Activated T-helper 1 cell treated with Interleukin-2 at 50 U/mL for 16 hours (primary cell): Measurements from ENCODE around the gene TGDS.
"Not testable (repeated sequence)": the region's sequence is repeated elsewhere in the genome, so short reads cannot be mapped to it uniquely, and the experiment has no call there.

Experiments
- DNase-seq: peaks from one replicate; pipeline ENCODE4 v3.0.0-alpha.2; 2020; ENCODE audit warnings: low read depth

TGDS gene

DNA sequence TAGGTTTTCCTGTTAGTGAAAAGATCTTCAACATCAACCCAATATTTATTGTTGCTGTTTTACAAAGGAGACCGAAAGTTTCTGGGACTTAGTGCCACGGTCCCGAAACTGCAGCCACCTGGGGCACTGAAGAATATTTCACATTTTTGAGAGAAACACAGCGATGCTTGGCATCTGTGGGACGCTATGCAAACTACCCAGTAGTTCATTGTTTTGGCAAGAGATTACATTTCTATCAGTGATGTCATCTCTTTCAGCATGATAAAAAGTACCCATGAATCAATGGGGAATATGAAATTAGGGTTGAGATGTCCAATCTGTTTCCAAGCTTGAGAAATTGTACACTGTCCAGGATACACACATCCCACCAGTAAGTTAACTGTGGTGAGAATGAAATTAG lies 43.9 kb downstream of the TGDS start:
- no peak for DNase-seq

DNA sequence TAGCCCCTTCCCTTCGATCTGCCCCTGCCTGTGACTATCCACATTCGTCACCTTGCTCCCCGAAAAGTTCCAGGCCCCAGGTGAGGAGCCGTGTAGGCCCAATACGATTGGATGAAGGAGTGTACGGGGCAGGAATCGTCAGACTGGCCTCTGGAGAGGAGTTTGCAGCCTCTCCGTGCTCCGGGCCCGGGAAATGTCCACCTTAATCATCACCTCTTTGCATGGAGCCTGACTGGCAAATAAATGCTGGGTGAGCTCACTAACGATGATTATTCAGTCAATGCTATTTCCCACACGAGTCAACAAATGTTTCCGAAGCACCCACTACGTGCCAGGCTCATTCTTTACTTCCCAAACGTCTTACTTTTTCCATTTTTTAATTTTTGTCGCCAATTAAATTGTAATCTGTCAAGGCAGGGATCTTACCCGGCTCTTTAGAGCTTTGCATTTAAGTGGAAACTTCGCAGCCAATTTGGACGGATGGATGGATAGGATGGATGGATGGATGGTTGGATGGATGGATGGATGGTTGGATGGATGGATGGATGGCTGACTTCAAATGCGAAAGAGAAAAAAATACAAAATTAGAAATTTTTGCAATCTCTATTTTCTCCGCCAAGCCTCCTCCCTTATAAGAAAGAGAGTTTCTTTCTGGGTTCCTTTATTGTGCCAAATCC lies 45.8 kb downstream of the TGDS start:
- no peak for DNase-seq

DNA sequence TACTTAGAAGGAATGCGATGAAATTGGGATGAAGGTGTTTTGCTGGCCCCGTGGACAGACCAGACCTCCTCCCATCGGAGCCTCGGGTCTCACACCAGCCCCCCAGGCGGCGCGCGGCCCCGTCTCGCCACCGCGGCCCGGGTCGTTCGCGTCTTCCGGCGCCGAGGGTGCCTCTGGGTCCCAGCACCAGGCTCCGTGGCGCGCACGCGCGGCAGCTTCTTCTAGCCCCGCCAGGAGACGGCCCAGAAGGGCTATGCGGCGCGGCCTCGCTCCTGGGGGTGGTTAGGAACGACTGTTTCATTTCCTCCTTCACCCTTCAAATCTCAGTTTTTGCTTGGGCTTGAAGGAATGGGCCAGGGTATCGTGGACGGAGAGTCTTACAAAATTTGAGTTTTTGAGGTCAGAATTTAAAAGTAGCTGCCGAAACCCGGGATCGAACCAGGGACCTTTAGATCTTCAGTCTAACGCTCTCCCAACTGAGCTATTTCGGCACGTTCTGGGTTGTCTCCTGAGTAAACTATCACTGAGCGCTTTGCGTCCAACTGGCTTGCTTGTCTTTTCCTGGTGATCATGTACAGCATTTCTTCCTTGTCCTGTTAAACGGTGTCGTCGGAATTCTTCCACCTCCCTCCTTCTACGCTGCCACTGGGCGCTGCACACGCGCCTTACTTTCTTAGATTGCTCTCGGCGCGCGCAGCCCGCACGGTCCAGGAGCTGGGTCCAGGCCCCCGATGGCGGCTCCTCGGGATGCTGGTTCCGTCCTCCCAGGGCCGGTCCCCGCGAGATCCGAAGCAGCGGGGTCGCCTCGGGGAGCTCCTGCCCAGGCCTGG lies 46.5 kb downstream of the TGDS start:
- DNase-seq = peak; percentile 83

DNA sequence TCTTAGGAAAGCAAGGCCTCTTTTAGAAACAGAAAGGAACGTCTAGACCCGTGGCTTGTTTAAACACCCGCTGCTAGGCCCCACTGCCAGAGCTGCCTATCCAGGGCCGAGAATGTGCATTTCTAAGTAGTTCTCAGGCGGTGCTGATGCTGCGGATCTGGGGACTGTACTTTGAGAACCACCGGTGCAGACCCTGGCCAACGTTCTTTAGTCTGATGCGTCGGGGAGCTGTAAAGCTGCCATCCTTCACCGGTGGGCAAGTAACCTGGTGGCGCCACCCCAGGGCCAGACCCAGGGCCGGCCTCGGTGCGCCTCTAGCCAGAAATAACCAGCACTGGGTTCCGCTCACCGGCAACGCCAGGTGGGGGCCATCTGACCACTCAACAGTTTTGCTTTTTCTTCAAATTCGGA lies 47.1 kb downstream of the TGDS start:
- peak; percentile 28 for DNase-seq

DNA sequence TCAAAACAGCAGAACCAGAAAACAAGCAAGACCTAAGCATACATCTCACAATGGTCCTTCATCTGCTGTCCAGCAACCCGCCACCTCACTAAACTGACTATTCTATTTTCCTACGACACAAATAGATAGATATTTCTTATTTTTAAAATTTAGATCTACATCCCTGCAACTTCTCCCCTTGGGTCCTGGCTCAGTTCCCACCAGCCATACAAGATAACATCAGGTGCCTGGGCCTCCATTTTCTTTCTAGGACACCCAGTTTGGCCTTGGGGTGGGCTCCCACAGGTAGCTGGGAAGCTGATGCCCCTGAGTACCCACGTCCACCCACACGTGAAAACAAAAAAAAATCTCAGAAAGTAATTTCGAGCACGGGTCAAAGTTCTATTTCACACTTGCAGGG lies 47.6 kb downstream of the TGDS start:
- no peak for DNase-seq

DNA sequence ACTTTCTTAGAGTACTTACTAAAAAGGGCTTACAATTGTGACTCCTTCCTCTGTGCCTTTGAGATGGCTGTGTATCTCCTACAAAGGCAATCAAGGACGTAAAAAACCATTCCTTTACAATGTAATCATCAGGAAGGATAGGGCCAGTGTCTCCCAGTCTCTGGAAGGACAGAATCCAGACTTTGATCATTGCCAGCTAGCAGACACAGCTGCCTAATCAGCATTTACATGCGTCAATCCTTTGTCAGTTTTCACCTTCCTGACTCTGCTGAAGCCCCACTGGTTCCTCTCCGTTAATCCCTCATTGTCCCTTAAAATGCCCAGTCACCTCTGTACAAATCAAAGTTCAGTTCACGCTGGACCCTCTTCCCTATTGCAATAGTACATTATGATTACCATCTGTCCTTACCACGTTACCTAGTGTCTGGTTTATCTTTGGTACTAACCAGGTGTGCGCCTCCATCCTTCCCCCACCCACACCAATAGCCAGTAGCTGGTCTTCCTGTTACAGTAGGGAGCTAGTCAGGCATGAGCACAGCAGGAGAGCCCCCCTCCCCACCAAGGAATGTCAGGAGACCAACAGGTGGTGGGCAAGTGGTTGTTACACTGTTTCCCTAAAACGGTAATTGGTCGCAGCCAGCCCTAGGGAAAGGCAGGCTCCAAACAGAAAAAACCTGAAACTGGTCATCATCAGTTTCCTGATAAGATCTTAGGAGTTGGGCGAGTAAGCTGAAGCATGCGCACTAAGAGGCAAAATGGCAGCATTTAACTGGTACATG lies 49.7 kb downstream of the TGDS start:
- DNase-seq = no peak

DNA sequence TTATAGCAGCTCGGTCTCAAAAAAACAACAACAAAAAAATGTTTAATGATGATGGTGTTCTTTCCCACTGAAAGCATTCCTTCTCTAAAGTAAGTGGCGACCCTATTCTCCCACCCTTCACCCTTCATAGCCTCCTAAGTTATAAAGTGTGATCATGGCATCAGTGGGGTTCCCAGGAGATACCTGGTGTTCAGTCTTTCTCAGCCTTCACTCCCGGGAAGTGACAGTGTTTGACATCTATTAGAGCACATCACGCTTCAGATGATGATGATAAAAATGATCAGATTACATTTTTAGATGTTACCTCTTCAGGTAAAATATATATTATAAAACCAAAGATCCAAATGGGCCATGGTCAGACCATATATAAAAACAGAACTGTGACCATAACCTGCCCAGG lies 51.0 kb downstream of the TGDS start:
- no peak for DNase-seq

DNA sequence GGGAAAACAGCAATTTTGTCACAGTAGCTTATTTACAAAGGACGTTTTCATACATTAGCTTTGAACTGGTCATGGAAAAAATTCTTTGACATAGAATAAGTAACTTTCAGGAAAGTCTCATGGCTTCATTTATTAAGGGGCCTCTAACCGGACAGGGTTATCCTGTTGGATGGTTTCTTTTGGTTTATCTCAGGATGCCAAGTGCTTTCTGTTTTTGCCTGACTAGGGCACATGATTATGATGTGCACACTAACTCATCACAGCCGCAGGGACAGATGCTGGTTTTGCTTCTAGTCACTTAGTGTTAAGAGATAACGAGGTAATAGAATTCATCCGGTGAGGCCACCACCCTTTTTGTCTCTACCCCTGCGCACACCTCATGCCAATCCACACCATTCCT lies 53.0 kb downstream of the TGDS start:
- DNase-seq = no peak

DNA sequence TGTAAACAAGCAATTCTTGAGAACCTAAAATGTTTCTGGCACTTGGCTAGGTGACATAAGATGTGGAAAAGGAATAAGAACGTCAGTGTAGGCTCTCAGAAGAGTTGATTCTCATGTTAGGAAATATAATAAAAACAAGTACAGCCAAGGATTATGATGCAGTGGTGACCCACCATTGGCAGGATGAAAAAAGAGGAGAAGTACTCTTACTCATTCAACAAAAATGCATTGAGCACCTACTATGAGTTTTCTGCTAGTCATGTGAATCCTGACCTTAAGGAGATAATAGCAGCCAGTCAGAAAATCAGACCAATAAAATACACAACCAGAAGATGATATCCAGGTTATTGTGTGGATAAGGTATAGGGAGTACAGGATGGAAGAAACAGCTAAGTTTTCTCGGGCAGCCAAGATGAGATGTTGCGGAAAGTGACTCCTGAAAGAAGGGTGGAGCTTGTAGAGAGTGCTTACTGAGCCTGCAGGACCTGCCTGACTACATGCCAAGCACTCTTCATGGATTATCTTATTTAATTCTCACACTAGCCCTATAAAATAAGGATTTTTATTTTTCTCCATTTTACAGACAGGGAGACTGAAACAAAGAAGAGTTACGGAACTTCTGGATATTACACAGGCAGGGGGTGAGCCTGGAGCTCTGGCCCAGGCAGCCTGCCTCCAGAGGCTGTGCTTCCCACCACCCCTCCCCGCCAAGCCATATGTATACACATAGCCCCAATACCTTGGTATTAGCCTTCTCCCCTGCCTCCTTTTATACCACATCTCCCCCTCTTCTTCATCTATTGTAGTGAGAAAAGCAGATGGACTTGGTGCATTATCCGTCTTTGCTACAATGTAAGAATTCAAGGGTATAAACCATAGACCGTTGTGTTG lies 58.0 kb downstream of the TGDS start:
- DNase-seq = no peak

DNA sequence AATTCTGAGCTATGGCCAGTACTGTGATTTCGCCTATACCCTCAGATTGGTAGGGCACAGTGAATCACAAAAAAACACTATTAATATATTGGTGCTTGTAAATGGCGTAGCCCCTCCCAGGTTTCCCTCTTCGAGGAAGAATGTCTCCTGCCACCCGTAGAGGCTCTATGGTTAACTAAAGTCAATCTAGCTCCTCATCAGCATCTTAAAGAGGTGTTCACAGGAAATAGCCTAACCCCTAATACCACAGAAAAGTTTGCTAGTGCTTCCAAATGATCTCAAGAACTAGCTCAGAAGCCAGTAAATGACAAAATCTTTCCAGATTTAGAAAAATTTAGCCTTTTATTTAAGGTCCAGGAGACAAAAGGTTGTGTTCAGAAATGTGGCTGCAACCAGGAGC lies 60.2 kb downstream of the TGDS start:
- DNase-seq = no peak

DNA sequence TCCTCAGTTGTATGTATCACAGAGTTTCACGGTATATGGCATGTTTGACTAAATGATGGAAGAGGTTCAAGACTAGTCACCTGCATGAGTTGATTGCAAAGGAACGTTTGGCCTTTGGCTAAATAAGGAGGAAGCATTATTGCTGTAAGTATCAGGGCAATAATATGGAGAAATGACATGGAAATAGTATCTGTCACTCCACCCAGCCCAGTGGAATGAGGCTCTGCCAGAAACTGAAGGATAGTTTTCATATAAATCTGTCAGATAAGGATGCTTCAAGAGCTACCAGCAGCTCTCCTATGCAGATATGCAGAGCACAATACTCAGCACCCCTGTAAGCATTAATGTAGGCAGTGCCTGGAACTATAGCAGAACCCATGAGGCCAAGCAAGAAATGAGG lies 60.7 kb downstream of the TGDS start:
- no peak for DNase-seq

DNA sequence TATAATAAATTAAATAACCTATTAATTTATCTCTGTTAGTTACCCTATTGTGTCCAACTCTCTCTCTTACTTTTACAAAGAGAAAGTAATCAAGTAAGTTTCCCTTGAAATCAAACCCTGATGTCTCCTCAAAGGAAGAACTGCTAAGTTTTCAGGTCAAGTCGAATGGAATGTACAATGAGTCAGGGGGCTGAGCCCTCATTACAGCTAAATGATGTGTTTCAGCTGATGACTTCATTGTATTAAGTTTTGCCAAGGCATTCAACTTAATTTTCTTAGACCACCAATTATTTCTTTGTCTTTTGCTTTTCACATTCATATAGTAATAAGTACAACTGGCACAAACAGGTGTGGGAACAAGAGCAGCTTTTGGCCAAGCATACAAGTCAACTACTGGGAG lies 61.8 kb downstream of the TGDS start:
- no peak for DNase-seq

DNA sequence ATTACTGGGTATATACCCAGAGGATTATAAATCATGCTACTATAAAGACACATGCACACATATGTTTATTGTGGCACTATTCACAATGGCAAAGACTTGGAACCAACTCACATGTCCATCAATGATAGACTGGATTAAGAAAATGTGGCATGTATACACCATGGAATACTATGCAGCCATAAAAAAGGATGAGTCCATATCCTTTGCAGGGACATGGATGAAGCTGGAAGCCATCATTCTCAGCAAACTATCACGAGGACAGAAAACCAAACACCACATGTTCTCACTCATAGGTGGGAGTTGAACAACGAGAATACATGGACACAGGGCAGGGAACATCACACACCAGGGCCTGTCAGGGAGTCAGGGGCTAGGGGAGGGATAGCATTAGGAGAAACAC lies 63.7 kb downstream of the TGDS start:
- DNase-seq = not testable (repeated sequence)

DNA sequence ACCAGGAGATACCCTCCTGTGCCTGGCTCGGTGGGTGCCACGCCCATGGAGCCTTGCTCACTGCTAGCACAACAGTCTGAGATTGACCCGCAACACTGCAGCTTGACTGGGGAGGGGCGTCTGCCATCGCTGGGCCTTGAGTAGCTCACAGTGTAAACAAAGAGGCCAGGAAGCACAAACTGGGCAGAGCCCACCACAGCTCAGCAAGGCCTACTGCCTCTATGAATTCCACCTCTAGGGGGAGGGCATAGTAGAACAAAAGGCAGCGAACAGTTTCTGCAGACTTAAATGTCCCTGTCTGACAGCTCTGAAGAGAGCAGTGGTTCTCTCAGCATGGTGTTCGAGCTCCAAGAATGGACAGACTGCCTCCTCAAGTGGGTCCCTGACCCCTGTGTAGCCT lies 69.0 kb downstream of the TGDS start:
- DNase-seq = not testable (repeated sequence)

DNA sequence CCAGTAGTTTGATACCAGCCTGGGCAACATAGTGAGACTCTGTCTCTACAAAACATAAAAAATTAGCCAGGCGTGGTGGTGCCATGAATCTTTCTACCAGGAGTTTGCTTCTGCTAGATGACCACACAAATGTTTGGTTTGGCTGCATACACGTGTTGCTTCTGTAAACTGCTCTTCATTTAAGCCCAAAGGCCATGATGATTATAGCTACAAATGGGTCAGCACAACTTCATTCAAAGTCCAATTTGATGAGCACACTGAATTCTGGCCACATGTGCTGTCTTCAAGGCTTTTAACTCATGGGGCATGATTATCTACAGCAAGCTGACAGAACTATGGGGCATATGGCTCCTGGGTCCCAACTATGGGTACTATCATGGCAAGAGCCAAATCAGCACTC lies 70.2 kb downstream of the TGDS start:
- no peak for DNase-seq

DNA sequence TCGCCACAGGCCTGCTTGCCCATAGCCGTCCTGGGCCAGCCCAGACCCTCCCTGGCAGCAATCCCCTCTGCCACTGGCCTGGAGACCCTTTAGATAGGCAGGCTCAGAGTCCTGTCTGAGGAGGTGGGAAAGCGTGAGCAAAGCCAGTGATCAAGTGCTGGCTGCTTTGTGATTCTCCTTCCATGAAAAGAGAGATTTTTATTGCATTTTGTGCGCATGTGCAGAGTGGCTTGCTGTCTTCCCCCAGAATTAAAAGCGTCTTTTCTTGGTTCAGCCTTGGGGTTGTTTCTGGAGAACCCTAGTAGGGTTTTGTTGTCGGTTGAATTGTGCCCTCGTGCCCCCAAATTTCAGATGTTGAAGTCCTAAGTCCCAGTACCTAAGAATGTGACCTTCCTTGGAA lies 71.5 kb downstream of the TGDS start:
- DNase-seq = no peak
